Choroid plexus epithelial cell (primary cell): ENCODE results near the gene LARGE1.
"Not testable (repeated sequence)": the region's sequence is repeated elsewhere in the genome, so short reads cannot be mapped to it uniquely, and the experiment has no call there.

Source experiments
- DNase-seq: peaks from one replicate; pipeline ENCODE4 v3.0.0-alpha.2; 2010; ENCODE audit warnings: low read depth
- H3K4me3 ChIP-seq: 2 replicates; pipeline ENCODE4 v1.5.1; 2011; ENCODE audit warnings: low read depth, mild to moderate bottlenecking, control low read depth, low read length, moderate library complexity
- CTCF ChIP-seq: conservative IDR thresholded peaks from 2 replicates; pipeline ENCODE4 v1.5.1; 2011; ENCODE audit warnings: low read depth, mild to moderate bottlenecking, control low read depth, inconsistent platforms, low read length, moderate library complexity

Gene LARGE1

GRCh38 chr22:33861216-33861875, 58.9 kb downstream of the LARGE1 start:
- H3K4me3 ChIP-seq, result no peak overlapping the region
- no peak for DNase-seq
- TF ChIP-seq CTCF, result no peak

GRCh38 chr22:33860386-33860785, 59.9 kb downstream of the LARGE1 start:
- no peak for DNase-seq
- no peak overlapping the region for H3K4me3 ChIP-seq
- TF ChIP-seq CTCF, result no peak

- no peak for TF ChIP-seq CTCF
- H3K4me3 ChIP-seq, result no peak overlapping the region
- no peak for DNase-seq
Measured at GRCh38 chr22:33859311-33859710, 61.0 kb downstream of the LARGE1 start.

- not testable (repeated sequence) for DNase-seq, H3K4me3 ChIP-seq
Measured at GRCh38 chr22:33858653-33859052, 61.6 kb downstream of the LARGE1 start.

GRCh38 chr22:33857767-33858166, 62.5 kb downstream of the LARGE1 start:
- not testable (repeated sequence) for DNase-seq

GRCh38 chr22:33854724-33855123, 65.6 kb downstream of the LARGE1 start:
- DNase-seq, result no peak
- no peak overlapping the region for H3K4me3 ChIP-seq

More at GRCh38 chr22:33857767-33858166, 62.5 kb downstream of the LARGE1 start:
- H3K4me3 ChIP-seq, result not testable (repeated sequence)

GRCh38 chr22:33853200-33854097, 66.8 kb downstream of the LARGE1 start:
- no peak for TF ChIP-seq CTCF
- DNase-seq, result peak; percentile 89
- peak overlapping the region; percentile 63 for H3K4me3 ChIP-seq

More at GRCh38 chr22:33854724-33855123, 65.6 kb downstream of the LARGE1 start:
- TF ChIP-seq CTCF, result no peak
